Glutamatergic neuron (in vitro differentiated cells): ENCODE data around the gene SERP1. TPM values are rescaled to one million over a fixed set of nuclear protein-coding genes. Genes with fewer than 3 reads are reported as not detected.

Source experiments
- DNase-seq: peaks from one replicate; pipeline ENCODE4 v3.0.0; 2022
- H3K27ac Mint-ChIP-seq: one replicate; pipeline ENCODE4 v1.8.0; 2020; ENCODE audit warnings: mild to moderate bottlenecking, mixed read lengths, inconsistent platforms; ENCODE audit not compliant: unreplicated experiment
- H3K27me3 Mint-ChIP-seq: one replicate; pipeline ENCODE4 v1.8.0; 2020; ENCODE audit warnings: mild to moderate bottlenecking, moderate library complexity, mixed read lengths, inconsistent platforms; ENCODE audit not compliant: unreplicated experiment
- H3K36me3 Mint-ChIP-seq: one replicate; pipeline ENCODE4 v1.8.0; 2020; ENCODE audit warnings: mild to moderate bottlenecking, mixed read lengths, inconsistent platforms; ENCODE audit not compliant: unreplicated experiment
- H3K4me1 Mint-ChIP-seq: one replicate; pipeline ENCODE4 v1.8.0; 2020; ENCODE audit warnings: mild to moderate bottlenecking, low read depth, mixed read lengths, inconsistent platforms; ENCODE audit not compliant: unreplicated experiment
- H3K4me3 Mint-ChIP-seq: one replicate; pipeline ENCODE4 v1.8.0; 2020; ENCODE audit warnings: mild to moderate bottlenecking, mixed read lengths, inconsistent platforms; ENCODE audit not compliant: unreplicated experiment
- H3K9me3 Mint-ChIP-seq: one replicate; pipeline ENCODE4 v1.8.0; 2020; ENCODE audit warnings: mild to moderate bottlenecking, moderate library complexity, mixed read lengths, inconsistent platforms; ENCODE audit not compliant: unreplicated experiment
- CTCF ChIP-seq: fragments of 200-600 bp; sonication (generic); IDR thresholded peaks from one replicate; pipeline ENCODE4 v1.5.0; 2021; ENCODE audit not compliant: partially characterized antibody, unreplicated experiment
- total RNA-seq: library from RNA; stranded (reverse); fragmentation: NEBNext Ultra II Directional; extraction: Animal tissue kit (Norgen Biotek cat#: 25700); gene quantifications from one replicate; pipeline ENCODE4 v1.2.1, GENCODE V29; 2021; ENCODE audit not compliant: unreplicated experiment

SERP1 gene
- total RNA-seq, 1 donor from 2014 or later = 45.2 TPM

GRCh38 chr3:150495563-150496168 lies 50.6 kb downstream of the SERP1 start:
- Mint-ChIP-seq H3K9me3 (peaks cover 2% of the 10 kb centered on the region), H3K4me1 (no peaks in the 10 kb centered on the region), H3K27me3 (no peaks in the 10 kb centered on the region), H3K36me3 (peaks cover 4% of the 10 kb centered on the region), H3K4me3 (no peak overlapping the region), H3K27ac (no peak overlapping the region)
- TF ChIP-seq CTCF = peak; percentile 86
- no peak for DNase-seq

GRCh38 chr3:150495149-150495548 lies 51.1 kb downstream of the SERP1 start:
- Mint-ChIP-seq H3K4me1 (no peaks in the 10 kb centered on the region), H3K27me3 (no peaks in the 10 kb centered on the region), H3K4me3 (no peak overlapping the region), H3K36me3 (peaks cover 4% of the 10 kb centered on the region), H3K27ac (no peak overlapping the region), H3K9me3 (peaks cover 2% of the 10 kb centered on the region)
- no peak for TF ChIP-seq CTCF
- DNase-seq = no peak

GRCh38 chr3:150494411-150494977 lies 51.8 kb downstream of the SERP1 start:
- TF ChIP-seq CTCF = no peak
- Mint-ChIP-seq H3K4me1 (no peaks in the 10 kb centered on the region), H3K36me3 (peaks cover 4% of the 10 kb centered on the region), H3K4me3 (no peak overlapping the region), H3K27ac (no peak overlapping the region), H3K27me3 (no peaks in the 10 kb centered on the region), H3K9me3 (no peaks in the 10 kb centered on the region)
- no peak for DNase-seq

Other genes starting within 250 kb of the SERP1 start
- 87.3 TPM for gene TSC22D2, start 138.2 kb downstream of the SERP1 start, total RNA-seq
- 72.3 TPM for gene EIF2A, start 291 bp upstream of the SERP1 start, total RNA-seq
- 74.0 TPM for gene SELENOT, start 56.8 kb upstream of the SERP1 start, total RNA-seq
- gene ERICH6, start 157.4 kb upstream of the SERP1 start, total RNA-seq = 0.69 TPM
- gene SIAH2, start 216.7 kb upstream of the SERP1 start, total RNA-seq = 9.6 TPM